ENCODE results near the gene PDE4D. TPM values are rescaled to one million over a fixed set of nuclear protein-coding genes. Genes with fewer than 3 reads are reported as not detected.

The PDE4D gene
- total and polyA plus RNA-seq, 2 donors (not counting 1 experiment from before 2014, with no cell fraction given): 14.9 to 171 TPM

GRCh38 chr5:59720063-59720462 lies 173.5 kb downstream of the PDE4D start:
- no peaks in the 10 kb centered on the region for H4K20me1 ChIP-seq (ENCODE audit: control insufficient read depth, insufficient read depth, low read length, poor library complexity, severe bottlenecking)
- no peak for TF ChIP-seq EZH2 (IDR thresholded peaks at IDR 0.05; ENCODE audit: borderline replicate concordance, insufficient read depth, low read depth, low read length, poor library complexity, severe bottlenecking)
- no peak for TF ChIP-seq CTCF (IDR thresholded peaks at IDR 0.05)
- POLR2A ChIA-PET: no interaction called here
- DNase-seq: no peak
- H3K9me3 ChIP-seq (ENCODE audit: control extremely low read depth in 1 of 3, control insufficient read depth in 2 of 3, insufficient read depth in 1 of 3, low read length in 2 of 3): peaks cover 0 to 5% (median 0%) of the 10 kb centered on the region in 3 donors
- H3K4me3 ChIP-seq (ENCODE audit: control extremely low read depth in 1 of 5, extremely low read depth in 1 of 5, insufficient read depth in 1 of 5, low read depth in 2 of 5, low read length in 4 of 5): no peak overlapping the region
- Mint-ChIP-seq H3K27ac (no peak overlapping the region), H3K4me3 (no peak overlapping the region), H3K4me1 (peaks cover 8% of the 10 kb centered on the region), H3K27me3 (no peaks in the 10 kb centered on the region), H3K9me3 (ENCODE audit: insufficient read depth) (no peaks in the 10 kb centered on the region)
- ATAC-seq (ENCODE audit: low read depth): no peak
- intact Hi-C loops (cut with micrococcal nuclease): loop anchor here (5.0 to 10.0 kb wide), 4 partner anchors 37 to 533 kb away; no protein-coding TSS in a partner anchor
- no peaks in the 10 kb centered on the region for H3K4me1 ChIP-seq (ENCODE audit: control insufficient read depth in 2 of 2, insufficient read depth in 2 of 2, low read length in 2 of 2)
- H3K36me3 ChIP-seq (replicated peaks in 1 of 2; ENCODE audit: control extremely low read depth in 1 of 2, control insufficient read depth in 1 of 2, extremely low read depth in 1 of 2, insufficient read depth in 2 of 2, low read length in 1 of 2): no peaks in the 10 kb centered on the region
- H3K4me2 ChIP-seq (replicated peaks; ENCODE audit: low read depth, low read length, poor library complexity, severe bottlenecking): no peak overlapping the region
- H3K27me3 ChIP-seq (replicated peaks in 1 of 4; ENCODE audit: control extremely low read depth in 1 of 4, control insufficient read depth in 3 of 4, insufficient read depth in 4 of 4, low read length in 3 of 4): no peaks in the 10 kb centered on the region
- H3K9ac ChIP-seq (ENCODE audit: low read length): no peak overlapping the region
- H3K27ac ChIP-seq (ENCODE audit: low read length in 2 of 2): no peak overlapping the region
- no peak overlapping the region for H2AFZ ChIP-seq (ENCODE audit: insufficient read depth, low read depth, low read length, poor library complexity, severe bottlenecking)
- no peaks in the 10 kb centered on the region for H3K79me2 ChIP-seq (ENCODE audit: control insufficient read depth, insufficient read depth, low read length)
- CTCF ChIA-PET: interaction anchor here (1.1 kb wide), 1 partner anchor 11 kb away, joined by 3 read pairs; no protein-coding TSS in a partner anchor
- WGBS (ENCODE audit: insufficient coverage): no CpG with 5 or more reads among the region's 1 CpG

- Mint-ChIP-seq H3K4me1 (no peaks in the 10 kb centered on the region), H3K27me3 (no peaks in the 10 kb centered on the region), H3K4me3 (no peak overlapping the region), H3K27ac (no peak overlapping the region), H3K9me3 (ENCODE audit: insufficient read depth) (peaks cover 4% of the 10 kb centered on the region)
- Histone ChIP-seq H3K79me2 (ENCODE audit: control insufficient read depth, insufficient read depth, low read length) (no peaks in the 10 kb centered on the region), H3K27ac (ENCODE audit: low read length in 2 of 2) (no peak overlapping the region), H3K9me3 (ENCODE audit: control extremely low read depth in 1 of 3, control insufficient read depth in 2 of 3, insufficient read depth in 1 of 3, low read length in 2 of 3) (peaks cover 0 to 26% (median 18%) of the 10 kb centered on the region in 3 donors), H3K4me2 (replicated peaks; ENCODE audit: low read depth, low read length, poor library complexity, severe bottlenecking) (no peak overlapping the region), H3K4me1 (ENCODE audit: control insufficient read depth in 2 of 2, insufficient read depth in 2 of 2, low read length in 2 of 2) (no peaks in the 10 kb centered on the region), H2AFZ (ENCODE audit: insufficient read depth, low read depth, low read length, poor library complexity, severe bottlenecking) (no peak overlapping the region), H3K36me3 (replicated peaks in 1 of 2; ENCODE audit: control extremely low read depth in 1 of 2, control insufficient read depth in 1 of 2, extremely low read depth in 1 of 2, insufficient read depth in 2 of 2, low read length in 1 of 2) (no peaks in the 10 kb centered on the region), H3K4me3 (ENCODE audit: control extremely low read depth in 1 of 5, extremely low read depth in 1 of 5, insufficient read depth in 1 of 5, low read depth in 2 of 5, low read length in 4 of 5) (no peak overlapping the region), H3K9ac (ENCODE audit: low read length) (no peak overlapping the region), H4K20me1 (ENCODE audit: control insufficient read depth, insufficient read depth, low read length, poor library complexity, severe bottlenecking) (no peaks in the 10 kb centered on the region), H3K27me3 (replicated peaks in 1 of 4; ENCODE audit: control extremely low read depth in 1 of 4, control insufficient read depth in 3 of 4, insufficient read depth in 4 of 4, low read length in 3 of 4) (no peaks in the 10 kb centered on the region)
- DNase-seq: no peak
- CTCF ChIA-PET: no interaction called here
- POLR2A ChIA-PET: no interaction called here
- WGBS (ENCODE audit: insufficient coverage): 78% methylated on average over 1 of the region's 1 CpG
- no peak for ATAC-seq (ENCODE audit: low read depth)
- intact Hi-C loops (cut with micrococcal nuclease): no loop called here
- TF ChIP-seq EZH2 (IDR thresholded peaks at IDR 0.05; ENCODE audit: borderline replicate concordance, insufficient read depth, low read depth, low read length, poor library complexity, severe bottlenecking) (no peak), CTCF (IDR thresholded peaks at IDR 0.05) (no peak)
Observed at GRCh38 chr5:59716966-59717500, 176.5 kb downstream of the PDE4D start.
